Activated T-helper 1 cell treated with anti-CD3 and anti-CD28 coated beads, Interleukin-2, amount 50 U/mL, for 16 hours (primary cell): Measurements from ENCODE around the gene GRID2.
"Not testable (repeated sequence)": the region's sequence is repeated elsewhere in the genome, so short reads cannot be mapped to it uniquely, and the experiment has no call there.

ENCODE experiments used
- DNase-seq, 2 donors: peaks; one replicate each; pipeline ENCODE4 v3.0.0-alpha.2; 2020; ENCODE audit warnings: low read depth in 1 of 2, low spot score in 1 of 2

The GRID2 gene

GRCh38 chr4:93289831-93290230 lies 986.1 kb downstream of the GRID2 start:
- no peak for DNase-seq

- no peak for DNase-seq
Measured at GRCh38 chr4:93299118-93299517, 995.4 kb downstream of the GRID2 start.

GRCh38 chr4:93300780-93301555 lies 997.2 kb downstream of the GRID2 start:
- not testable (repeated sequence) for DNase-seq

GRCh38 chr4:93302310-93302709 lies 998.5 kb downstream of the GRID2 start:
- DNase-seq: no peak

- no peak for DNase-seq
Measured at GRCh38 chr4:93303440-93303839, 999.7 kb downstream of the GRID2 start.

- no peak for DNase-seq
Measured at GRCh38 chr4:93312299-93312698, 1008.5 kb downstream of the GRID2 start.

GRCh38 chr4:93313197-93313596 lies 1009.4 kb downstream of the GRID2 start:
- no peak for DNase-seq

GRCh38 chr4:93317057-93317456 lies 1013.3 kb downstream of the GRID2 start:
- no peak for DNase-seq

- DNase-seq: no peak
Measured at GRCh38 chr4:93317561-93317960, 1013.8 kb downstream of the GRID2 start.

GRCh38 chr4:93319041-93319440 lies 1015.3 kb downstream of the GRID2 start:
- no peak for DNase-seq

- no peak for DNase-seq
Measured at GRCh38 chr4:93320356-93320755, 1016.6 kb downstream of the GRID2 start.

- DNase-seq: no peak
Measured at GRCh38 chr4:93327346-93327745, 1023.6 kb downstream of the GRID2 start.

GRCh38 chr4:93334003-93334402 lies 1030.2 kb downstream of the GRID2 start:
- DNase-seq: no peak

- no peak for DNase-seq
Measured at GRCh38 chr4:93337196-93337595, 1033.4 kb downstream of the GRID2 start.

GRCh38 chr4:93342738-93343137 lies 1039.0 kb downstream of the GRID2 start:
- DNase-seq: no peak

GRCh38 chr4:93346840-93347239 lies 1043.1 kb downstream of the GRID2 start:
- DNase-seq: no peak

GRCh38 chr4:93348896-93349295 lies 1045.1 kb downstream of the GRID2 start:
- no peak for DNase-seq

- DNase-seq: no peak
Measured at GRCh38 chr4:93351846-93352245, 1048.1 kb downstream of the GRID2 start.

- no peak for DNase-seq
Measured at GRCh38 chr4:93355411-93355810, 1051.6 kb downstream of the GRID2 start.

GRCh38 chr4:93359586-93359985 lies 1055.8 kb downstream of the GRID2 start:
- DNase-seq: no peak

GRCh38 chr4:93366169-93366755 lies 1062.5 kb downstream of the GRID2 start:
- not testable (repeated sequence) for DNase-seq

- no peak for DNase-seq
Measured at GRCh38 chr4:93368968-93369367, 1065.2 kb downstream of the GRID2 start.

GRCh38 chr4:93370256-93370655 lies 1066.5 kb downstream of the GRID2 start:
- DNase-seq: no peak
